HL-60 (cell line): ENCODE data around the gene GRPEL2.

ENCODE experiments used
- DNase-seq, 2 experiments: peaks; one replicate each; pipeline ENCODE4 v3.0.0-alpha.2; 2010 to 2020; ENCODE audit warnings: low read depth in 1 of 2, low spot score in 1 of 2
- H3K27ac ChIP-seq: fragments of 250-450 bp; sonication (Bioruptor Pico); replicated peaks from 2 replicates; pipeline ENCODE4 v1.5.1; 2020; ENCODE audit warnings: mild to moderate bottlenecking, moderate library complexity
- H3K27me3 ChIP-seq: fragments of 250-450 bp; sonication (Bioruptor Pico); 2 replicates; pipeline ENCODE4 v1.5.1; 2021; ENCODE audit warnings: mild to moderate bottlenecking, moderate library complexity; ENCODE audit not compliant: insufficient read depth, poor library complexity, severe bottlenecking
- H3K4me3 ChIP-seq: replicated peaks from 2 replicates; pipeline ENCODE4 v1.5.1; 2011; ENCODE audit warnings: mild to moderate bottlenecking, control low read depth, low read length; ENCODE audit not compliant: insufficient read depth
- CTCF ChIP-seq: IDR thresholded peaks from one replicate; pipeline ENCODE4 v1.5.1; 2011; ENCODE audit warnings: low read length, control low read depth, inconsistent platforms; ENCODE audit not compliant: insufficient read depth
- GABPA ChIP-seq: IDR thresholded peaks from 2 replicates; pipeline ENCODE4 v1.6.1; 2012; ENCODE audit warnings: low read depth
- POLR2AphosphoS5 ChIP-seq: IDR thresholded peaks from 2 replicates; pipeline ENCODE4 v1.6.1; 2012; ENCODE audit warnings: low read depth
- REST ChIP-seq: IDR thresholded peaks from 2 replicates; pipeline ENCODE4 v1.6.1; 2012; ENCODE audit warnings: low read depth; ENCODE audit not compliant: insufficient replicate concordance
- SPI1 ChIP-seq: IDR thresholded peaks from 2 replicates; pipeline ENCODE4 v1.6.1; 2012; ENCODE audit warnings: low read depth, mild to moderate bottlenecking, borderline replicate concordance

Gene GRPEL2

DNA sequence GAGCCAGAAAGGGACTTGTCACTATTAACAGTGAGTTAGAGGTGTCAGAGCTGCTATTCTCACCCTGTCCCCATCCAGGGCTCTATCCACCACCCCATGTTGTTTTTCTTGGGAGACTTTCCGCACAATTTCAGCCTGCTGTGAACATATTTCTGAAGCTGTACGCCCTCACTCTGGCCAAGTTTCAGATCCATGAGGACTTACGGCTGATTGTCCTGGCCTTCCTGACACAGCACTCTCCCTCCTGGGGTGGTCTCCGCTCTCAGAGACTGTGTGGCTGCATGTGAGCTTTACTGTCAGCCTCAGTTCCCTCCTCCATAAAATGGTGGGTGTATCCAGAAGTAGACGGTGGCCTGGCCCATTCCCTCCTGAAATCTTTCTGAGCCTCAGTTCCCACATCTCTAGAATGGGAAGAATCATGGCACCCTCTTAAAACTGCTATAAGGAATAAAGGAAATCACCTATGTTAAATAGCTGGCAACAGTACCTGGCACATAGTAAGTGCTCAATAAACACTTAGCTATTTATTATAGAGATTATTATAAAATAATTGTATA, 34.6 kb downstream of the GRPEL2 start:
- Histone ChIP-seq H3K4me3 (no peak overlapping the region), H3K27me3 (no peaks in the 10 kb centered on the region), H3K27ac (no peak overlapping the region)
- no peak for DNase-seq
- TF ChIP-seq SPI1: no peak
- no peak for TF ChIP-seq GABPA
- TF ChIP-seq REST: no peak
- no peak for TF ChIP-seq CTCF
- TF ChIP-seq POLR2AphosphoS5: no peak

DNA sequence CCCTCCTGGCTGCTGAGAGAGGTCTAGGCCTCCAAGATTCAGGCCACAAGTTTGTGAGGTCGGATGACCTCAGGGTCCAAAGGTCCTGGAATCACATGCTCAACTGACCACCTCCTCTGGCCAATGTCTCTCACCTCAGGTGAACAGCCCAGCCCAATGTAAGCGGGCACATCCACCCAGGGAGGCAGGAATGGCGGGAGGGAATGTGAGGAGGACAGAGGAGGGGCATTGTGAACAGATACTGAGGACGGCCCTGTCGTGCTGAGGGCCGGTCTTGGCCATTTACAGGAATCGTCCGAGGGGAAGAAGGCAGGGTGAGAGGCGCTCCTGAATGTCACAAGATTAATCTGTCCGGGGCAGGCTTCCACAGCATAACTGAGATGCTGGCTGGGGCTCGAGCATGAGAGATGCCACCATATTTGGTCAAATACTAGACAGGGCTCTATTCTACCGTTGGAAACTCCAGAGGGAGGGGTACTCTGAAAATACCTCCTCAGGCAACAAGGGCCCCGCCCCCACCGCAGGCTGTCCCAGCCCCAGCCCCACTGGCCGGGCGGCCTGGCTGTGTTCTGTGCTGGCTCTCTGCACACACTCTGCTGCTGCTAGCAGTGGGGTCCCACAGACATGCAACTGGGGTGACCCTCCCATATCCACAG, 35.3 kb downstream of the GRPEL2 start:
- Histone ChIP-seq H3K27me3 (no peaks in the 10 kb centered on the region), H3K4me3 (no peak overlapping the region), H3K27ac (no peak overlapping the region)
- DNase-seq: no peak
- TF ChIP-seq GABPA: no peak
- TF ChIP-seq REST: no peak

DNA sequence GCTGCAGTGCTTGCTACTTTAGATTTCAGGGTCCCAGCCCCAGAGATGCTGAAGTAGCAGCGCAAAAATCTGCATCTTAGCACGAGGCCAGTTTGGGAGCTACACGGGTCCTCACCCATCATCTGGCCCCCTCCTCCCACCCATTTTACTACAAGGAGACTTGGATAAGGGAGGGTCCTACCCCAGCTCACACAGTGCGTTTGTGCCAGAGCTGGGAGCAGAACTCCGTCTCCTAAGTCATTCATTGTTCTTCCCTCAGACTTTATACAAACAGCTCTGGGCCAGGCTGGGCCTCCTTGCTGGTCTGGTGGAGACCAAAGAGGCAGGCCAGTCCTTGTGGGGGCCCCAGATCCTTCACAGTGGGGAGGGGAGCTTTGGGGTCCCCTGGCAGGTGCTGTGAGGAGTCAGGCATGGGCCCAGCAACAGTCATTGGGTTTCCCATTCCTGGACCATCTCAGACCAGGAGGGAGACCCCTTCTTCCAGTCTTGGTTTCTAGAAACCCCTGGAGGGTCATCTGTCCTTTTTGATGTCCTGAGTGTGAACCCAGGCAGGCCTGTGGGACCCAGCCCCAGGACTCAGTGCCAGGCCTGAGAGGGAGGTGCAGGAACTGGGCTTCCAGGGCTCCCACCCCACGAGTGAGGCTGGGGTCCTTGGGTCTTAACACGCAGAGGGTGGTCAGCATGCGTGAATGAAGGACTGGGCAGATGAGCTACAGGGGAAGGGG, 36.1 kb downstream of the GRPEL2 start:
- no peak overlapping the region for H3K27ac ChIP-seq
- TF ChIP-seq POLR2AphosphoS5 (no peak), REST (no peak), CTCF (no peak), SPI1 (no peak), GABPA (no peak)
- no peak for DNase-seq
- no peak overlapping the region for H3K4me3 ChIP-seq
- no peaks in the 10 kb centered on the region for H3K27me3 ChIP-seq
